Measurements from ENCODE around the gene TOM1L2. TPM values are rescaled to one million over a fixed set of nuclear protein-coding genes. Genes with fewer than 3 reads are reported as not detected.

TOM1L2 gene
- total RNA-seq, 3 donors from 2014 or later: 67.8 to 101 (median 87.7) TPM

DNA sequence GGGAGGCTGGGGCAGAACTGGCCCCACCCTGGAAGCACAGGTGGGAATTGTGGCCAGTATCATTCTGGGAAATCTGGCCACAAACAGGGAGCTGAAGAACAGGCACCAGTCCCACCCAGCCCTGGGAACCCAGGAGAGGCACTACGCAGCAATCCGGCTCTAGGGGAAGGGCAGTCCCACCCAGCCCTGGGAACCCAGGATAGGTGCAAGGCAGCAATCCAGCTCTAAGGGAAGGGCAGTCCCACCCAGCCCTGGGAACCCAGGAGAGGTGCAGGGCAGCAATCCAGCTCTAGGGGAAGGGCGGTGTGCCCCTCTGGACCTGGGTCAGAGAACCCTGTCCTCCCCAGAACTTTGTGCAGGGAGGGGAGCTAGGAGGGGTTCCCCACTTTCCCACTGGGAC lies 7.6 kb upstream of the TOM1L2 start:
- TF ChIP-seq CTCF (IDR thresholded peaks at IDR 0.05): no peak

GRCh38 chr17:17978481-17979424 lies 6.6 kb upstream of the TOM1L2 start:
- intact Hi-C loops (cut with DNase I, micrococcal nuclease): no loop called here
- ATAC-seq (no peak), DNase-seq (no peak)
- H3K9me3 ChIP-seq: no peaks in the 10 kb centered on the region
- no peaks in the 10 kb centered on the region for H3K4me1 ChIP-seq (ENCODE audit: low read depth)
- no peak overlapping the region for H3K4me3 ChIP-seq
- H3K36me3 ChIP-seq (ENCODE audit: low read depth): no peaks in the 10 kb centered on the region
- TF ChIP-seq CTCF (IDR thresholded peaks at IDR 0.05): no peak

More for the DNA sequence above, 7.6 kb upstream of the TOM1L2 start:
- DNase-seq (no peak), ATAC-seq (peak; percentile 83)
- intact Hi-C loops (cut with DNase I, micrococcal nuclease): loop anchor here in 1 of 2 donors (10.0 kb wide), 1 partner anchor 55 kb away; the partner anchor contains the start of genes ATPAF2 and GID4
- Histone ChIP-seq H3K9me3 (no peaks in the 10 kb centered on the region), H3K4me3 (no peak overlapping the region), H3K4me1 (ENCODE audit: low read depth) (no peaks in the 10 kb centered on the region), H3K36me3 (ENCODE audit: low read depth) (no peaks in the 10 kb centered on the region)

DNA sequence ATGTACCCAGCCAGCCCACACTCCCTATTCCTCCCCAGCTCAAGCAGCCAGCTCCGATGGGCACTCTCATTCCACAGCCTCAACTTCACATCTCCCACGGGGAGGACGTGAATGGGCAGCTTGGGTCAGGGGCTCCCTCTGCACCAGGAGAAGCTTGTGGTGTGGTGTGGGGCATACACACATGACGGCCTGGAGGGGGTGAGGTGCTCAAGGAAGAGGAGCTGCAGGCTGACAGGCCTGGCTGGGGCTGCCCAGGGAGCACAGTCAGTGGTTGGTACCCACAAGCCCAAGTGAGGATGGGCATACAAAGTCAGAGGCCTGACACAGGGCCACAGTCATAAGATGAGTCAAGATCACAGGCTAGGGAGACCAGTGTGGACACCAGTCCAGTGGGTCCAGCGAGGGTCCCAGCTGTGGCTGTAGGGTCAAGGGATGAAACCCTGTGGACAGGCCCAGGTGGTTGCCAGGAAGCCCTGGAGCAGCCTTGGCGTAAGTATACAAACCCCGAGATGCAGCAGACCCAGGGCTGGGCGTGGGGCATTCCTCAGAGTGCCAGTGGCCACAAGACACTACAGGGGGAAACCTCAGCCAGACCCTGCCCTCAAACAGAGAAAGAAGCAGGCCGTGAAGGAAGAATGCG lies 4.9 kb upstream of the TOM1L2 start:
- H3K9me3 ChIP-seq: no peaks in the 10 kb centered on the region
- no peak overlapping the region for H3K4me3 ChIP-seq
- DNase-seq (no peak), ATAC-seq (no peak)
- no peaks in the 10 kb centered on the region for H3K4me1 ChIP-seq (ENCODE audit: low read depth)
- intact Hi-C loops (cut with DNase I, micrococcal nuclease): no loop called here
- no peak for TF ChIP-seq CTCF (IDR thresholded peaks at IDR 0.05)
- no peaks in the 10 kb centered on the region for H3K36me3 ChIP-seq (ENCODE audit: low read depth)

DNA sequence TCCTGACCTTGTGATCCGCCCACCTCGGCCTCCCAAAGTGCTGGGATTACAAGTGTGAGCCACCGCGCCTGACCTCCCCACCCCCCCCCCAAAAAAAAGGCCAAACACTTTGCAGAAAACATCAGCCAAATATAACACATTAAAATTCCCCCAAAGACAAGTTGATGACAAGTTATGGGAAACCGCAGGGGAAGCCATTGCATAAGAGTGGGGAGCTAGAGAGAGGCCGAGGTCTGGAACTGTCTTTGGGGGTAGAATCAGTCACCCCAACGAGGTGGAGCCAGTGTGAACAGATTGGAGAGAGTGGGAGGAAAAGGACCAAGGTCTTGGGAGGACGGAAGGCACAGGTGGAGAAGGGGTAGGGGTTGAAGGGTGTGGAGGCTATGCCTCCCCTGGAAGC lies 3.2 kb upstream of the TOM1L2 start:
- ATAC-seq: no peak
- Histone ChIP-seq H3K4me1 (ENCODE audit: low read depth) (peaks cover 10% of the 10 kb centered on the region), H3K36me3 (ENCODE audit: low read depth) (no peaks in the 10 kb centered on the region), H3K4me3 (no peak overlapping the region), H3K9me3 (no peaks in the 10 kb centered on the region)
- DNase-seq: no peak
- intact Hi-C loops (cut with DNase I, micrococcal nuclease): no loop called here
- TF ChIP-seq CTCF (IDR thresholded peaks at IDR 0.05): no peak

DNA sequence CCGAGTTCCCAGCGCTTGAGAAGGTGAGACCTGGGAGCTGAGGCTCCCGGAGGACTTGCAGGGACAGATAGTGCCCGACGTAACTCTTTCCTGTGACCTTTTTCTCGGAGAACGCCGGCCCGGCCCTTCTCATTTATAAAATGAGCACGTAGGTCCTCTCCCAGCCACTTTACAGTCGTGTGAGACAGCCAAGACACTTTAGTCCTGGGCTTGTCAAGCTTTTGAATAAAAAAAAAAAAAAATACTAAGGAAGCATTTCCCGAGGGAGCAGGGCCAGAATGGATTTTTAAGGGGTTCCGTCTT lies 703 bp upstream of the TOM1L2 start:
- ATAC-seq (no peak), DNase-seq (no peak)
- TF ChIP-seq CTCF (IDR thresholded peaks at IDR 0.05): no peak
- no peaks in the 10 kb centered on the region for H3K9me3 ChIP-seq
- peaks cover 10% of the 10 kb centered on the region for H3K4me1 ChIP-seq (ENCODE audit: low read depth)
- no peak overlapping the region for H3K4me3 ChIP-seq
- intact Hi-C loops (cut with DNase I, micrococcal nuclease): no loop called here
- no peaks in the 10 kb centered on the region for H3K36me3 ChIP-seq (ENCODE audit: low read depth)

Data from mucosa of descending colon (tissue), 3 donors.